H9 (cell line): Measurements from ENCODE around the gene EPHB3. TPM values are rescaled to one million over a fixed set of nuclear protein-coding genes. Genes with fewer than 3 reads are reported as not detected.

Experiments
- DNase-seq: peaks from one replicate; pipeline ENCODE4 v3.0.0-alpha.2; 2017
- H2AFZ ChIP-seq: one replicate; pipeline ENCODE4 v1.6.1; 2013; ENCODE audit warnings: mild to moderate bottlenecking, low read length, control low read depth, moderate library complexity
- H2AK5ac ChIP-seq: 2 replicates; pipeline ENCODE4 v1.6.1; 2013; ENCODE audit warnings: low read length, control low read depth, mixed read lengths; ENCODE audit not compliant: insufficient read length
- H2BK120ac ChIP-seq: one replicate; pipeline ENCODE4 v1.6.1; 2013; ENCODE audit warnings: low read depth, mild to moderate bottlenecking, low read length, control low read depth, inconsistent platforms; ENCODE audit not compliant: poor library complexity, severe bottlenecking
- H2BK12ac ChIP-seq: 2 replicates; pipeline ENCODE4 v1.6.1; 2013; ENCODE audit warnings: low read length, control low read depth, mixed read lengths, low read depth; ENCODE audit not compliant: insufficient read length
- H2BK15ac ChIP-seq: 2 replicates; pipeline ENCODE4 v1.6.1; 2013; ENCODE audit warnings: low read depth, low read length, control low read depth
- H2BK20ac ChIP-seq: one replicate; pipeline ENCODE4 v1.6.1; 2013; ENCODE audit warnings: low read depth, mild to moderate bottlenecking, low read length, control low read depth, inconsistent platforms; ENCODE audit not compliant: poor library complexity, severe bottlenecking
- H2BK5ac ChIP-seq: 2 replicates; pipeline ENCODE4 v1.6.1; 2013; ENCODE audit warnings: low read length, control low read depth, mixed read lengths; ENCODE audit not compliant: insufficient read length
- H3K14ac ChIP-seq: 2 replicates; pipeline ENCODE4 v1.6.1; 2013; ENCODE audit warnings: low read length, control low read depth; ENCODE audit not compliant: insufficient read depth
- H3K18ac ChIP-seq: 2 replicates; pipeline ENCODE4 v1.6.1; 2013; ENCODE audit warnings: low read depth, mild to moderate bottlenecking, mixed read lengths, low read length, control low read depth; ENCODE audit not compliant: insufficient read length
- H3K23ac ChIP-seq: 2 replicates; pipeline ENCODE4 v1.6.1; 2013; ENCODE audit warnings: low read length, control low read depth, mixed read lengths, low read depth; ENCODE audit not compliant: insufficient read length
- H3K23me2 ChIP-seq: 2 replicates; pipeline ENCODE4 v1.6.1; 2013; ENCODE audit warnings: low read depth, mild to moderate bottlenecking, mixed read lengths, low read length, control low read depth; ENCODE audit not compliant: insufficient read length, poor library complexity, severe bottlenecking
- H3K27ac ChIP-seq: 2 replicates; pipeline ENCODE4 v1.5.1; 2013; ENCODE audit warnings: low read length, control low read depth, mixed read lengths, low read depth; ENCODE audit not compliant: insufficient read length
- H3K27me3 ChIP-seq: 2 replicates; pipeline ENCODE4 v1.6.1; 2013; ENCODE audit warnings: low read length, control low read depth, inconsistent platforms; ENCODE audit not compliant: insufficient read depth
- H3K4ac ChIP-seq: 2 replicates; pipeline ENCODE4 v1.6.1; 2013; ENCODE audit warnings: low read depth, mild to moderate bottlenecking, control low read depth, inconsistent platforms, low read length, moderate library complexity
- H3K4me1 ChIP-seq: 2 replicates; pipeline ENCODE4 v1.6.1; 2013; ENCODE audit warnings: low read length, control low read depth, inconsistent platforms; ENCODE audit not compliant: insufficient read depth
- H3K4me2 ChIP-seq: 2 replicates; pipeline ENCODE4 v1.6.1; 2013; ENCODE audit warnings: low read length, control low read depth, mixed read lengths; ENCODE audit not compliant: insufficient read length, insufficient read depth
- H3K56ac ChIP-seq: 2 replicates; pipeline ENCODE4 v1.6.1; 2013; ENCODE audit warnings: low read depth, mild to moderate bottlenecking, mixed read lengths, low read length, control low read depth; ENCODE audit not compliant: insufficient read length
- H3K79me1 ChIP-seq: 2 replicates; pipeline ENCODE4 v1.6.1; 2013; ENCODE audit warnings: low read depth, mild to moderate bottlenecking, moderate library complexity, low read length, control low read depth, inconsistent platforms; ENCODE audit not compliant: insufficient read depth, poor library complexity, severe bottlenecking
- H3K79me2 ChIP-seq: 2 replicates; pipeline ENCODE4 v1.6.1; 2013; ENCODE audit warnings: low read length, control low read depth, inconsistent platforms; ENCODE audit not compliant: insufficient read depth
- H3K9ac ChIP-seq: 2 replicates; pipeline ENCODE4 v1.6.1; 2013; ENCODE audit warnings: low read length, control low read depth, mixed read lengths; ENCODE audit not compliant: insufficient read length; ENCODE audit errors: extremely low read depth
- H3K9me3 ChIP-seq: one replicate; pipeline ENCODE4 v1.6.1; 2013; ENCODE audit warnings: low read depth, low read length, inconsistent platforms; ENCODE audit not compliant: control insufficient read depth
- H3T11ph ChIP-seq: one replicate; pipeline ENCODE4 v1.6.1; 2013; ENCODE audit warnings: mild to moderate bottlenecking, low read length, control low read depth, inconsistent platforms
- H4K20me1 ChIP-seq: one replicate; pipeline ENCODE4 v1.6.1; 2013; ENCODE audit not compliant: control insufficient read depth, insufficient read length, insufficient read depth
- H4K5ac ChIP-seq: 2 replicates; pipeline ENCODE4 v1.6.1; 2013; ENCODE audit warnings: low read depth, mild to moderate bottlenecking, mixed read lengths, low read length, control low read depth; ENCODE audit not compliant: insufficient read length
- H4K8ac ChIP-seq: replicated peaks from 2 replicates; pipeline ENCODE4 v1.6.1; 2013; ENCODE audit warnings: low read length, control low read depth, mixed read lengths, low read depth; ENCODE audit not compliant: insufficient read length
- H4K91ac ChIP-seq: 2 replicates; pipeline ENCODE4 v1.6.1; 2013; ENCODE audit warnings: low read depth, mild to moderate bottlenecking, moderate library complexity, mixed read lengths, low read length, control low read depth; ENCODE audit not compliant: insufficient read length
- H3K27ac Mint-ChIP-seq, 3 experiments: 2 replicates in 2 of 3; 3 replicates in 1 of 3; pipeline ENCODE4 v1.8.0; 2020 to 2021; ENCODE audit warnings: mixed read lengths in 3 of 3, mild to moderate bottlenecking in 1 of 3, moderate library complexity in 1 of 3
- H3K27me3 Mint-ChIP-seq: 2 replicates; pipeline ENCODE4 v1.8.0; 2021; ENCODE audit warnings: low read depth, mild to moderate bottlenecking, moderate library complexity, mixed read lengths
- H3K36me3 Mint-ChIP-seq, 3 experiments: 2 replicates in 2 of 3; 3 replicates in 1 of 3; pipeline ENCODE4 v1.8.0; 2020 to 2021; ENCODE audit warnings: low read depth in 3 of 3, mixed read lengths in 3 of 3; ENCODE audit not compliant: insufficient read depth in 1 of 3
- H3K4me1 Mint-ChIP-seq, 2 experiments: 2 replicates each; pipeline ENCODE4 v1.8.0; 2020; ENCODE audit warnings: mixed read lengths in 2 of 2
- H3K4me3 Mint-ChIP-seq, 2 experiments: 2 replicates in 1 of 2; 3 replicates in 1 of 2; pipeline ENCODE4 v1.8.0; 2020 to 2021; ENCODE audit warnings: mild to moderate bottlenecking in 2 of 2, mixed read lengths in 2 of 2, moderate library complexity in 1 of 2
- H3K9me3 Mint-ChIP-seq, 2 experiments: 2 replicates in 1 of 2; 3 replicates in 1 of 2; pipeline ENCODE4 v1.8.0; 2020; ENCODE audit warnings: mild to moderate bottlenecking in 2 of 2, mixed read lengths in 2 of 2, moderate library complexity in 1 of 2
- CTCF ChIP-seq: fragments of 200-600 bp; sonication (generic); conservative IDR thresholded peaks from 3 replicates; pipeline ENCODE4 v1.8.0; 2021; ENCODE audit warnings: antibody characterized with exemption, mild to moderate bottlenecking
- WGBS: extraction: QIAGEN DNeasy Blood & Tissue Kit; methylation state at CpG from one replicate; pipeline ENCODE4 v1.1.7; 2013; ENCODE audit warnings: missing lambda C conversion rate, low lambda C conversion rate, mixed read lengths; ENCODE audit not compliant: insufficient read length; ENCODE audit errors: extremely low coverage; 5-methylcytosine and 5-hydroxymethylcytosine counted together
- total RNA-seq: library from RNA; stranded (reverse); gene quantifications from 2 replicates; pipeline ENCODE4 v1.2.1, GENCODE V29; 2021

Gene EPHB3
- total RNA-seq, 1 experiment from 2014 or later, result 1.0 TPM

- Histone ChIP-seq H2BK120ac (no peak overlapping the region), H2BK20ac (no peak overlapping the region), H4K20me1 (no peaks in the 10 kb centered on the region), H3K4ac (no peak overlapping the region), H2AK5ac (no peak overlapping the region), H3K18ac (no peak overlapping the region), H4K91ac (no peak overlapping the region), H2BK12ac (no peak overlapping the region), H3K79me1 (no peaks in the 10 kb centered on the region), H4K5ac (no peak overlapping the region), H4K8ac (no peak overlapping the region), H3K23me2 (peaks cover 12% of the 10 kb centered on the region), H3K4me2 (no peak overlapping the region), H2BK5ac (no peak overlapping the region), H2BK15ac (no peak overlapping the region), H3K9me3 (no peaks in the 10 kb centered on the region), H3T11ph (no peak overlapping the region), H3K56ac (no peak overlapping the region), H2AFZ (no peak overlapping the region), H3K4me1 (peaks cover 5% of the 10 kb centered on the region; the same call in 1 of the 2 replicates), H3K27me3 (peaks cover 79% of the 10 kb centered on the region), H3K23ac (no peak overlapping the region), H3K9ac (no peak overlapping the region), H3K27ac (no peak overlapping the region), H3K14ac (no peak overlapping the region), H3K79me2 (no peaks in the 10 kb centered on the region)
- Mint-ChIP-seq H3K27me3 (peaks cover 92% of the 10 kb centered on the region), H3K36me3 (no peaks in the 10 kb centered on the region; a peak in 1 of 7 replicates), H3K9me3 (peaks cover 0 to 4% of the 10 kb centered on the region in 2 experiments; a peak in 3 of 5 replicates), H3K4me1 (peaks cover 39 to 59% of the 10 kb centered on the region in 2 experiments), H3K27ac (no peak overlapping the region), H3K4me3 (peak overlapping the region in 1 of 2 experiments; percentile 59; a peak in 3 of 5 replicates)
- DNase-seq, result no peak
- TF ChIP-seq CTCF, result no peak
- no CpG with 5 or more reads among the region's 5 CpGs for WGBS
Measured at GRCh38 chr3:184564685-184565385, 3.2 kb downstream of the EPHB3 start.
